Measurements from ENCODE around the gene GNAS-AS1.

GNAS-AS1 gene

GRCh38 chr20:58886546-58886945, 35.8 kb upstream of the GNAS-AS1 start:
- H3K4me3 ChIP-seq (ENCODE audit: control insufficient read depth, low read depth, low read length): no peak overlapping the region
- TF ChIP-seq, protein P1, sequence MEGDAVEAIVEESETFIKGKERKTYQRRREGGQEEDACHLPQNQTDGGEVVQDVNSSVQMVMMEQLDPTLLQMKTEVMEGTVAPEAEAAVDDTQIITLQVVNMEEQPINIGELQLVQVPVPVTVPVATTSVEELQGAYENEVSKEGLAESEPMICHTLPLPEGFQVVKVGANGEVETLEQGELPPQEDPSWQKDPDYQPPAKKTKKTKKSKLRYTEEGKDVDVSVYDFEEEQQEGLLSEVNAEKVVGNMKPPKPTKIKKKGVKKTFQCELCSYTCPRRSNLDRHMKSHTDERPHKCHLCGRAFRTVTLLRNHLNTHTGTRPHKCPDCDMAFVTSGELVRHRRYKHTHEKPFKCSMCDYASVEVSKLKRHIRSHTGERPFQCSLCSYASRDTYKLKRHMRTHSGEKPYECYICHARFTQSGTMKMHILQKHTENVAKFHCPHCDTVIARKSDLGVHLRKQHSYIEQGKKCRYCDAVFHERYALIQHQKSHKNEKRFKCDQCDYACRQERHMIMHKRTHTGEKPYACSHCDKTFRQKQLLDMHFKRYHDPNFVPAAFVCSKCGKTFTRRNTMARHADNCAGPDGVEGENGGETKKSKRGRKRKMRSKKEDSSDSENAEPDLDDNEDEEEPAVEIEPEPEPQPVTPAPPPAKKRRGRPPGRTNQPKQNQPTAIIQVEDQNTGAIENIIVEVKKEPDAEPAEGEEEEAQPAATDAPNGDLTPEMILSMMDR (IDR thresholded peaks at IDR 0.05; ENCODE audit: control insufficient read depth, insufficient read depth, low read depth, low read length, missing control alignments): no peak
- DNase-seq (ENCODE audit: low read depth): no peak

DNA sequence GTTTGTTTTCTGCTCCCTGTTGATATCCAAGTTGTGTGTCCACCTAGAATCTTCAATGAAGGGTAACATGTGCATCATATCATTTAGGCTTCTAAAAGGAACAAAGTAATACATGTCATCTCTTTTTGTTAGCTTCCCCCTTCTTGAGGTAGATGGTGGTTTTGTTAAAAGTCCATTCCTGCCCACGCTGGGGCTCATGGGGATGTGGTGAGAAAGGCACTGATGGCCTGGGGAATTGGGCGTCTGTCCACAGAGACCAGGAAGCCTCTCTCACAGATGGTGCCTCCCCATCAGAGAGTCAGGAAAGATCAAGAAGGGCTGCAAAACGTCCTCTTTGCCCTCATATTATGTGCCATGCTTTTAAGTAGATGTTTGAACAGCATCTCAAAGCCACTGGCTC, 34.3 kb upstream of the GNAS-AS1 start:
- H3K4me3 ChIP-seq (ENCODE audit: control insufficient read depth, low read depth, low read length): no peak overlapping the region
- no peak for DNase-seq (ENCODE audit: low read depth)
- TF ChIP-seq, protein P1 (IDR thresholded peaks at IDR 0.05; ENCODE audit: control insufficient read depth, insufficient read depth, low read depth, low read length, missing control alignments): no peak

- no peak overlapping the region; the same call in 1 of the 2 replicates for H3K4me3 ChIP-seq (ENCODE audit: control insufficient read depth, low read depth, low read length)
- peak; percentile 33 for DNase-seq (ENCODE audit: low read depth)
- TF ChIP-seq, protein P1 (IDR thresholded peaks at IDR 0.05; ENCODE audit: control insufficient read depth, insufficient read depth, low read depth, low read length, missing control alignments): no peak
These were observed 32.6 kb upstream of the GNAS-AS1 start for GRCh38 chr20:58883241-58883691.

DNA sequence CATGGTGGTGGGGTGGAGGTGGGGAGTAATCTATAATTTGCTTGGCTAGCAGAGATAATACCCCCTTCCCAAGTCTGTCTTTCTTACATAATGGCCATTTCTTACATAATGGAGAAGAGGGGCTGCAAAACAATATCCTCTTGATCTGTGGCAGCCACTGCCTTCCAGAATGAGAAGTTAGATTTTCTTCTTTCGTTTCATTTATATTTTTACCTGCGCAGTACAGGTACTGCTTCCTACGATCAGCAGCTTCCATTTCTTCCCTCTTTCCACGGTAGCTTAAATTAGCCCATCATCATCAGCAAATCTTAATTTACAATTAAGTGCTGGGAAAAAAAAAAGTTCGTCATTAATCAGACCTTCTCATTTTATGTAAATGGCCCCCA, 32.0 kb upstream of the GNAS-AS1 start:
- TF ChIP-seq, protein P1 (IDR thresholded peaks at IDR 0.05; ENCODE audit: control insufficient read depth, insufficient read depth, low read depth, low read length, missing control alignments): no peak
- no peak overlapping the region for H3K4me3 ChIP-seq (ENCODE audit: control insufficient read depth, low read depth, low read length)
- no peak for DNase-seq (ENCODE audit: low read depth)

DNA sequence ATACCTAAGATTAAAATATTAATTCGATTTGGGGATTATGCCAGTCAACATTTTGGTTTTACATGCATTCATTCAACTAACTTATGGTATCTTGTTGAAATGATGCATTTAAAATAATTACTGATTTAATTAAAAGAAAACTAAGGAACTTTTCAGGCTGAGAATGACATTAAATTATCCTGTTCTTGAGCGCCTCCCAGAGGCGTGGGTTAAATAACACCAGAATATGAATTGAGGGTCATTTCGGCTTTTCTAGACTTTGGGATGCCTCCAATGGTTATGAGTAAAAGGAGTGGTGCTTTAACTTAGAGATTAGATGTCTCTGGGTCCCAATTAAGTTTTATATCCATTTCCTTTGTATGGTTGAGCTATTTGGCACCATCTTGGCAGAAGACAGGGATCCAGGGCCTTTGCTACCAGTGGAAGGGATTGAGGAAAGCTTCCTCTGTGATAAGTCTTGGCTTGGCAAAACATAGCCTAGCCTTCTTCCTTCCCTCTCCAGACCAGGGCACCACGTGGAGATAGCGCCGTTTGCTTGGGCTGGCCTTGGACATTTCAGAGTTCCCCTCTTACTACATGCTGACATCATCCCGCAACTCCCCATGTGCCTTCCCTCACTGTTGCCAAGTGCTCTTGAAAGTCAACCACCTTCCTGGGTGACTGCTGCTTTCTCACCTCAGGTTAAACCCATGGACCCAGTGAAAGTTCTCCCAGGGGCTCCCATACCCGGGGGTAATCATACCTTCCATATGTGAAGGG, 30.5 kb upstream of the GNAS-AS1 start:
- TF ChIP-seq, protein P1 (IDR thresholded peaks at IDR 0.05; ENCODE audit: control insufficient read depth, insufficient read depth, low read depth, low read length, missing control alignments): no peak
- H3K4me3 ChIP-seq (ENCODE audit: control insufficient read depth, low read depth, low read length): no peak overlapping the region
- no peak for DNase-seq (ENCODE audit: low read depth)

DNA sequence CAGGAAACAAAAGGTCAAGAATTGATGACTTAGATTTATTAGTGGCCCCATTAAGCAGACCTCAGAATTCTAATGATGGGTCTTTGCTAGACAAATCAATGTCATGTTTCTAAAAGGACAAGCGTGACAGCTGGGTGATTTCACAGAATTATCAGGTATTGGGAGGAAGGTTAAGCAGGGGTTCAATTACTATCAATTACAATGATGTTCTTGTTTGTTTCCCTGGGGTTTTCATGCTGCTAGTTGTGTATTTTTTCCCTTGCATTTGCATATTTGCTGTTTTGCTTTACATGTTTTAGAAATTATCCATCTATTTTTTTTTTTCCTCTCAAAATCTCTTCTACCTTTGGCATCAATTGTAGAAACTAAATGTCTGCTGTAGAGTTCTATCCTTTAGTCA, 29.7 kb upstream of the GNAS-AS1 start:
- TF ChIP-seq, protein P1 (IDR thresholded peaks at IDR 0.05; ENCODE audit: control insufficient read depth, insufficient read depth, low read depth, low read length, missing control alignments): no peak
- no peak overlapping the region for H3K4me3 ChIP-seq (ENCODE audit: control insufficient read depth, low read depth, low read length)

More for the DNA sequence above, 29.7 kb upstream of the GNAS-AS1 start:
- no peak for DNase-seq (ENCODE audit: low read depth)
